HG02870 (cell line): ENCODE data around the gene MBD6.
"Not testable (repeated sequence)": the region's sequence is repeated elsewhere in the genome, so short reads cannot be mapped to it uniquely, and the experiment has no call there.

Source experiments
- ATAC-seq: cut with Tn5 transposase; IDR thresholded peaks from one replicate; pipeline ENCODE4 v1.9.1; 2021; ENCODE audit warnings: mild to moderate bottlenecking, moderate library complexity; ENCODE audit not compliant: unreplicated experiment

The MBD6 gene

DNA sequence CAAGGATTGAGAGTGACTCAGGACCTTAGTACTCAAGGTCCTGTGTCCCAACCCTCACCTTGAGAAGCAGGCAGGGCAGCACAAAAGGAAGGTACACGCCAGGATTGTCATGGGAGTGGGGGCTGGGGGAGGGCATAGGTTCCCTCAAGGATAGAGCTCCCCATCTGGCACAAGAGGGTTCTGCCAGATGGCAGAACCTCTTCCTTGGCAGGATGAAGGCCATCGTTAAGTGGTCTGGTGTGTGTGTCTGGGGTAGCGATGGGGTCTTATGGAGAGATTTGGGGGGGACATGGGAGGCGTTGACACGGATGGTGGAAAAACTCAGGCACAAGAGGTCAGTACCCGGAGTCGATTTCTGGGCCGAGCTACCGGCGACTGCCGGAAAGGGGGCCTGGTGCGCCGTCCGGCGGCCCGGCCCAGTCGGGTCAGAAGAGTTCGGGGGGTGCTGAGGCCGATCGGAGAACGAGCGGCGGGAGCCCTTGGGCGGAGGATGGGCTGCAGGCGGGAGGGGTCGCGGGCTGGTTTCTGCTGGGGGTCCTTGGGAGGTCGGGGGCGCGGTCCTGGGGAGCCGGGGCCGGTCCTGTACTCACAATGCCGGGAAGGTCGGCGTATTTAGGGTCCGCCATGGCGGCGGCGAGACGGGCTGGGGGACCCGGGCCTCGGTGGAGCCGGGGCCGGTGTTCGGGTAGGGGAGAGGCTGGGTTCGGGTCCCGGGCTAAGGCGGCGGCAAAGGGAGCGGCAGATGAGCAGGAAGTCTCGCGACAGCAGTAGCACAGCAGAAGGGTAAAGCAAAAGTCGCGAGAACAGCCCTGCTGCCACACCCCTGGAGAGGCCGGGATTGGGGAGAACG is 24.0 kb downstream of the MBD6 start, which contains the start of gene DCTN2:
Gene DCTN2 (minus strand): TSS at position 755 of the 850 bp plus-strand sequence. CDS start 129 bp downstream, at position 626.
- ATAC-seq: peak; percentile 99

DNA sequence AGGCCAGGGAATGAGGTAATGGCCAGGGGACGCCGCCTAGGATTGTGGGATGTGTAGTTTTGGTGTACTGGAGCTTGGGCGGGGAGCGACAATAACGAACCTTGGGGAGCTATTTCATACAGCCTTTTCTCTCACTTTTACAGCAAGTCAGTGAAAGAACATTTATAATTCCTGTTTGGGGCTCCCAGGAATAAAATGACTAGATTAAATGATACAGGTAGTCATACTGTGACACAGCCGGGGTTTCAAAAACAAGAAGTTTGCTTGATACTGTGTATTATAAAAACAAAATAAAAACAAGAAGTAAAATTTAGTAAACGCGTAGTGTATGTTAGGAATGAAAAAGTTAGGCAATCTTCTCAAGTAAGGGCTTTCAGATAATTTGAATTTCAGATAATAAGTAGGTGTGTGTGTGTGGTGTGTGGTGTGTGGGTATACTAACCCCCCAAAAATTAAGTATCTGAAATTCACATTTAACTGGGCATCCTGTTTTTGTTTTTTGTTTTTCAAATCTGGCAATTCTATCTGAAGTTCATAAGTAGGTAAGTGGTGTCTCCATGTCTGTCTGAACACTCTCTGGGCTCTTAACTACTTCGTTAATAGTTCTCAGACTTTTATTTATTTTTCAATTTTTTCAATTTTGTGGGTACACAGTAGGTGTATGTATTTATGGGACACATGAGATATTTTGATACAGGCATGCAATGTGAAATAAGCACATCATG is 24.8 kb downstream of the MBD6 start:
- ATAC-seq: no peak

DNA sequence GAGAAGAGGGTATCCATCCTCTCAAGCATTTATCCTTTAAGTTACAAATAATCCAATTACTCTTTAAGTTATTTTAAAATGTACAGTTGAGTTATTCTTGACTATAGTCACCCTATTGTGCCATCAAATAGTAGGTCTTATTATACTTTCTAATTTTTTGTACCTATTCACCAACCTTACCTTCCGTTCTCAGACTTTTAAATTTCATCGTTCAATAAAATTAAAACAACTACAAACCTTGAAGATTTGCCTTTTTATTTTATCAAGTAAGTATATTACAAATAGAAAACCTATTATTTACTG is 25.3 kb downstream of the MBD6 start:
- ATAC-seq: no peak

GRCh38 chr12:57548488-57548887 is 25.9 kb downstream of the MBD6 start:
- no peak for ATAC-seq

DNA sequence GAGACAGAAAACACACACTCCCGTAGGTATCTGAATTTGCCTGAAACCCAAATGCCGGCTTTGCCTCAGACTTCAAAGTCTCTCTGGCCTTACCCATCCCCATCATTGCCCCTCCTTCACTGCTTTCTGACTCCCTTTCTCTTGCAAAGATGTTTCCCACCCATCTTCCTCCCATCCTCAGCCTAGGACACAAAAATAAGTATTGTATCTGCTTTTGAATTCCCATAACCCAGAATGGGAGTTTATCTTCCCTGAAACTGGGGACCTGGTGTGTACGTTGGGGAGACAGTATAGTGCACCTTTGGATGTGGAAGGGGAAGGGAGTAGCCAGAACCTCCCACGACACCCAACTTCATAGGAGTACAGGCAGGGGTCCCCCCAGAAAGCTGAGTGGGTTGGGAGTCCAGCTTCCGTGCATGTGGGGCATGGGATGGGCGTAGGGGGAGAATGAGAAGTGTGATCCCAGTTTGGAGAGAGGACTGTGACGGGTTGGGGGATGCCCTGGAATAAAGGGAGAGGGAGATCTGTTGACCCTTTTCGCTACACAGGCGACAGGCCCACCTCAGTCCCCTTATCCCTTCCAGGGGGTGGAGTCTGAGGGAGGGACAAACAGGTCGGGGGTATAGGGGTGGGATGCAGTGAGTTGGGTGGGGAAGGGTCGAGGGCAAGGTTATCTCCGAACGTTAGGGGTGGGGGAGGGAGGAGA is 26.7 kb downstream of the MBD6 start:
- ATAC-seq: no peak

DNA sequence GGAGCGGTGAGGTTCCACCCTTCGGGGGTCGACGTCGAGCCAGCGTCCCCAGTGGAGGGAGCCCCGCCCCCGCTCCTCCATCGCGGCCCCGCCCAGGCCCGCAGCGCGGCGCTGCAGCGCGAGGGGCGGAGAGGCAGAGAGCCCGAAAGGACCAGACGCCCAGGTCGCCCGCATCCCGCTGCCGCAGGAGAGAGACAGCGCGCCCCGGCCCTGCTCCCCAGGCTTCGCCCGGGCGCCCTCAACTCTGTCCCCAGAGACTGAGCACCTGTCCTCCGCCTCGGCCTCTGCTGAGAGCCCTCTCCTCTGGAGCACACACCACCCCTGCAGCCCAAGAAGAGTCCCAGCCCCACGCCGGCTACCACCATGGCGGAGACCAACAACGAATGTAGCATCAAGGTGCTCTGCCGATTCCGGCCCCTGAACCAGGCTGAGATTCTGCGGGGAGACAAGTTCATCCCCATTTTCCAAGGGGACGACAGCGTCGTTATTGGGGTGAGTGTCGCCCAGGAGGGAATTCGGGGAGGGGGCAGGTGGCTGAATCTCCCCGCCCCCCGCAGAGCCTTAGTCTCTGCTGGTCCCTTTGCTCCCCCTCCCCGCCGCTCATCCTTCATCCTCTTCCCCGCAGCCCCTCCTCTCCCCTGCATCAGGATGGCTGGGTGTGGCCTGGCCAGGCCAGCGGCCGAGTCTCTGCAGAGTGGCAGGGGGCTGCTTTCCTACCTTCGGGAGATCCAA is 27.5 kb downstream of the MBD6 start, which contains the start of gene KIF5A:
Gene KIF5A (plus strand): TSS at position 136 of the 732 bp plus-strand sequence. CDS start 228 bp downstream, at position 364.
- ATAC-seq: no peak

- ATAC-seq: no peak
Measured at GRCh38 chr12:57550641-57551549, 28.3 kb downstream of the MBD6 start.

GRCh38 chr12:57551637-57552305 is 29.1 kb downstream of the MBD6 start:
- no peak for ATAC-seq

DNA sequence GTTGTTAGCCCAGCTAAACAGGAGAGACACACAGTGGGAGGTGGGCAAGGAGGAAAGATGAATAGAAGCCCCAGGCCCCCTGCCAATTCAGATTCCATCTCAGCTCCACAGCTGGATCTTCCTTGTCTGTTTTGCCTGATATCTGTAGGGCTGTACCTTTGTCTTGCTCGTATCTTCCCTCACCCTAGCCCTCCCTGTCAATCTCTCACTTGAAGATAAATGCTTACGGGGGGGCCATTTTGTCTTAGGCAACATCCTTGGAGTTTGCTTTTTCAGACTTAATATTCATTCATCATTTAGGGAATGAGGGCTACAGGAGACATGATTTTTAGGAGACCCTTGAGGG is 29.7 kb downstream of the MBD6 start:
- ATAC-seq: no peak

- no peak for ATAC-seq
Measured at GRCh38 chr12:57552835-57553313, 30.2 kb downstream of the MBD6 start.

DNA sequence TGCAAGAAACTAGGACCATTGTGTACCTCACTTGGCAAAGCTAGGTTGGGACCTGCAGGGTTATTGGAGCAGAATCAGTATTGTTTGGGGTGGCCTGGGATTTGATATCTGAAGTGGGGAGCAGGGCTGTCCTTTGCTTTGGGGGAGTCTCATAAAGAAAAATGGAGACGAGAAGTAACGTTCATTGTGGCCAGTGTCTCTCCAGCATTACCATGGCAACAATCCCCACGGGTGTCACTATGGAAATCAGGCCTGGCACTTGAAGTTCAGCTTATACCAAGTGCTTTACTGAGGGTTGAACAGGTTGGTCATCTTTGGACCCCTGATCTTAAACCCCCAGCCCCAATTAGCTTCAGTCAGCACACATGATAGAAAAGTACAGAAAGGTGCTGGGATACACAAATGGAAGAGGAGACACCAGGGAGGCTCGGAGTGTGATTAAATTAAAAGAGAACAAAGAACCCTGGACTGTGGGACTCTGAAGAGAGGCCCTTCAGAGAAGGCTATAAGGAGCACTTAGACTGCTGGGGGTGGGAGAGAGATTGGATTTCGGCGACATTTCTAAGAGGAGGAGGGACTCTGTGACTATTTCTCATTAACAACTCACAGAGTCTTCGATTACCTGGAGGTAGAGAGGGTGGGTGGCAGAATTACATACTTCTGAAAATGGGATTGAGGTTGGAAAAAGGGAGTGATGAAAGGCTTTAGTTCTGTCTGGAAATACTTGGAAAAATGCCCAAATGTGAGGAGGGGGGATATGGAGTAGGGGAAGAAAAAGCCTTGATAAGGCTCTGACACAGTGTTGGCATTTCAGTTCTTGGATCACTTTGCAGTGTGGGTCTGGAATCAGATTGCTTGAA is 30.9 kb downstream of the MBD6 start:
- ATAC-seq: no peak

DNA sequence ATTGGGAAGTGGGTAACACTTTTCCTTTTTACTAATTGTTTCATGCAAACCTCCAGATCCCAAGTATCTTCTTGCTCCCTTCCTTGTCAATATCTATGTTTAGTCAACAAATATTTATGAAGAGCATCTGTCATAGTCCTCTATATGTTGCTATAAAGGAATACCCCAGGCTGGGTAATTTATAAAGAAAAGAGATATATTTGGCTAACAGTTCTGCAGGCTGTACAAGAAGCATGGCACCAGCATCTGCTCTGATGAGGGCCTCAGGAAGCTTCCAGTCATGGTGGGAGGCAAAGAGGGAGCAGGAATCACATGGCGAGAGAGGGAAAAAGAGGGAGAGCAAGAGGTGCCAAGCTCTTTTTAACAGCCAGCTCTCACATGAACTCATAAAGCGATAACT is 31.8 kb downstream of the MBD6 start:
- no peak for ATAC-seq

GRCh38 chr12:57554897-57555296 is 32.3 kb downstream of the MBD6 start:
- no peak for ATAC-seq

DNA sequence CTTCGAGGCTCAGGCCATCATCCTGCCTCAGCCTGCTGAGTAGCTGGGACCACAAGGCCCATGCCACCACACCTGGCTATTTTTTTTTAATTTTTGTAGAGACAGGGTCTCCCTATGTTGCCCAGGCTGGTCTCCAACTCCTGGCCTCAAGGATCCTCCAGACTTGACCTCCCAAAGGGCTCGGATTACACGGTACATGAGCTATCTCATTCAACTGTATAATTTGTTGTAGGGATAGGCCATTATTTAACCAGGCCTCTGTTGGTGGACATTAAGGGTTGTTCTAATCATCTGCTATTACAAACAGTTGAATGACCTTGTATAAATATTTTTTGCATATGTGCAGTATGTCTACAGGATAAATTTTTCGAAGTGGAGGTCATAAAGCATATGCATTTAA is 36.2 kb downstream of the MBD6 start:
- no peak for ATAC-seq

GRCh38 chr12:57560516-57560915 is 37.9 kb downstream of the MBD6 start:
- no peak for ATAC-seq

- ATAC-seq: not testable (repeated sequence)
Measured at GRCh38 chr12:57561117-57561516, 38.5 kb downstream of the MBD6 start.

GRCh38 chr12:57563358-57563757 is 40.7 kb downstream of the MBD6 start:
- ATAC-seq: no peak

GRCh38 chr12:57564178-57564740 is 41.6 kb downstream of the MBD6 start:
- no peak for ATAC-seq
